ENCODE results near the gene PRR16.

Gene PRR16

DNA sequence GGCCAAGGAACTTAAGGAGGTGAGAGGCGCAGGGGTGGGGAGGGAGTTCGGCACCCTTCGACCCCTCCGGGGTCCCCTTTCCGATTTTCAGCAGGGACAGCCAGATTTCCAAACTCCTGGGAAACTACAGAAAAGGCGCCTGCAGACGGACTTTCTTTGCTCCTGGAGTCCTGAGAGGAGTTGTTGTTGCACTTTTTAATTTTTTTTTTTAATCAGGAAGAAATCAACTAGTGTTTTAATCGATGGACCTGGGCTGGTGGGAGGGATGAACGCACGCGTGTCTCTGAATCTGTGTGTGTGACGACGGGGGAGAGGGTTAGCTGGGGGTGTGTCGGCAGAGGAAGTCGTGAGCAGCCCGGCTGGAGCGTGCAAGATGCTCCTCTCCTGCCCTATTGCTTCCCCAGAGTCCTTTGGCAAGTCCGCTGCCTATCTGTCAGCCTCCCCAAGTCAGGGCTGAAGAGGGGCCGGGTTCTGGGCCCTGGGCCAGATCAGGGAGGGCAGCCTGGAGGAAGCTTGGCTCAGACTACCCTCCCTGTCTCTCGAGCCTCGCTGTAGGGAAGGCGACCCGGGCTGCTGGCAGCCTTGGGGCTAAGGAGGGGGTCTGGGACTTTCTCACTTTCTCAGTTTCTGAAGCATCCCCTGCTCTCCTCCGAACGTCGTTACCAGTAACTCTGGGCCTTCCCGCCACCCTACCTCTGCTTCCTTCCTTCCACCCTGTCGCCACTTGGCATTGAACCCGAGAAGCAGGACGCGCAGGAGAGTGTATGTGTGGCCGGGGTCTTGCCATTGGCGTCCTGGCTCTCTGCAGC, 731 bp downstream of the PRR16 start:
- DNase-seq: peak; percentile 35

- no peak for DNase-seq
Measured at GRCh38 chr5:120465436-120465961, 1.4 kb downstream of the PRR16 start.

GRCh38 chr5:120466341-120467006, 2.4 kb downstream of the PRR16 start:
- DNase-seq: no peak

GRCh38 chr5:120471971-120472370, 7.9 kb downstream of the PRR16 start:
- DNase-seq: no peak

GRCh38 chr5:120472911-120473310, 8.8 kb downstream of the PRR16 start:
- no peak for DNase-seq

DNA sequence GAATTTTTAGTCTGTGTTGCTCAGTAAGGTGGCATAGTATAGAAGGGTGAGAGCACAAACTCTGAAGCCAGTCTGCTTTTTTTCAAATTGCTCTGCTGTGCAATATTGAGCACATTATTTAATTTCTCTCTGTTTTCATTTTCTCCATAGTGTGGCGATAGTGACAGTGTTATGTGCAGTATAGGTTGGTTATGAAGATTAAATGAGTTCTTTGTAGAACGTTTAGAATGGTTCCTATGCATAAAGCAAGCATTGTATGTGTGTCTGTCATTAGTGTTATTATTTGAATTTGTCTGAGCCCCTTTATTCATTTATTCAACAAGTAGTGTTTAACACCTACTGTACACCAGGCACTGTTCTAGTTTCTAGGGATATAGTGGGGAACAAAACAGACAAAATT, 9.2 kb downstream of the PRR16 start:
- no peak for DNase-seq

GRCh38 chr5:120476063-120476462, 12.0 kb downstream of the PRR16 start:
- DNase-seq: no peak

- DNase-seq: no peak
Measured at GRCh38 chr5:120479066-120479465, 15.0 kb downstream of the PRR16 start.

GRCh38 chr5:120499876-120500563, 35.9 kb downstream of the PRR16 start:
- DNase-seq: no peak

DNA sequence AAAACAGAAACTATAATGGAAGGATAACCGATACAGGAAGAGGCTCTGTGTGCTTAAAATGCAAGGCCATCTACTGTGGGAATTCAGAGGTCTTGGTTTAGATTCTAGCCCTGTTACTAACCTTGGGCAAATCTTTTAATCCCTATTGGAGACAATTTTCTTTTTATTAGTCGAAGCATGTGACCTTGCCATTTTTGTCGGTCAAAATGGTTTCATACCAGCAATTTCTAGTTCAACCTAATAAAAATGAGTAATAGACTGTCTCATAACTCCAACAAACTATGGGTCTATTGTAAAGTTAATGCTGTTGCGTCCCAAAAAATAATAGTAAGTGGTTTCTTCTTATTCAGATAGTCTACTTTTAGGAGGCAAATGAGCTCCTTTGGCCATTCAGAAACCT, 38.4 kb downstream of the PRR16 start:
- DNase-seq: no peak

DNA sequence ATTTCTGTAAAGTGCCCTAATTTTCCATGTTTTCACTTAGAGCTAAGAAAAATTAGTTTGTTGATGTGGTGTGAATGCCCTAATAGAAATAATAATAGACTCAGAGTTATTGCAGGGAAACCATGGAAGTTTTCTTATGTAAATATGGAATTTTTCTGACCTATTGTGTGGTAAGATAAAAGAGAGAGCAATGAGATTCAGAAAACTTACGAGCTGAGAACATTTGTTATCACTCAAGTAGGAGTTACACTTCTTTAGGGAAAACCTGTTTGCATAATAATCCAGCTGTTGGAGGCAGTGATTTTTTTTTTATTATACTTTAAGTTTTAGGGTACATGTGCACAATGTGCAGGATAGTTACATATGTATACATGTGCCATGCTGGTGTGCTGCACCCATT, 39.2 kb downstream of the PRR16 start:
- DNase-seq: no peak

DNA sequence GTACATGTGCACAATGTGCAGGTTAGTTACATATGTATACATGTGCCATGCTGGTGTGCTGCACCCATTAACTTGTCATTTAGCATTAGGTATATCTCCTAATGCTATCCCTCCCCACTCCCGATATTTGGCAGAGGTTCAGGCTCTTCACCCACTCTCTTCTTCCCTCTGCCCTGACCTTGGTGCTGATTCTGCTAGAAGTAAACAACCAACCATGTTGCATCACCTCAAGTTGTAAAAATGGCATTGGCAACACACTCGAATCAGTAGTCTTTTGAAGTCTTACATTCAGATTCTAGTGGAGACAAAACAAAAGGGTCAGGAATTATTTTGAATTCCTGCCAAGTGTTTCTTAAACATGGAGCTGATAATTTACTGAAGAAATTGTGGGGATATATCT, 40.0 kb downstream of the PRR16 start:
- DNase-seq: no peak

DNA sequence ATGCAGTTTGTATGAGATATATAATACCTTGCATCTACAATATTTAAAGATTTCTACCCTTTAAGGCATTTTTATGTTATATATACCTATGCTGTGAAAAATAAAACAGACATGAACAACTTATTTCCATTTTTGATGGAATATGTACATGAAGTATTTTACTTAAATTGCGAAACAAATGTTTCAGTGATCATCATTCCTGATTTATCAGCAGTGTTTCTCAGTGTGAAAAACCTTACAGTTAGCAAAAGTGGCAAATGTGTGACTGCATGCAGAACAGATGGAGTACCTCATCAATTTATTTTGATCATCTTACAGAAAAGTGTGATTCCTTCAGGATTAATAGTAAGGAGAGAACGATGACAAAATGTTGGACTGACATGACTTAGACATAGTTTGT, 43.1 kb downstream of the PRR16 start:
- no peak for DNase-seq

- no peak for DNase-seq
Measured at GRCh38 chr5:120507800-120508463, 43.8 kb downstream of the PRR16 start.

GRCh38 chr5:120509053-120509452, 45.0 kb downstream of the PRR16 start:
- no peak for DNase-seq

- DNase-seq: no peak
Measured at GRCh38 chr5:120510098-120510637, 46.1 kb downstream of the PRR16 start.

DNA sequence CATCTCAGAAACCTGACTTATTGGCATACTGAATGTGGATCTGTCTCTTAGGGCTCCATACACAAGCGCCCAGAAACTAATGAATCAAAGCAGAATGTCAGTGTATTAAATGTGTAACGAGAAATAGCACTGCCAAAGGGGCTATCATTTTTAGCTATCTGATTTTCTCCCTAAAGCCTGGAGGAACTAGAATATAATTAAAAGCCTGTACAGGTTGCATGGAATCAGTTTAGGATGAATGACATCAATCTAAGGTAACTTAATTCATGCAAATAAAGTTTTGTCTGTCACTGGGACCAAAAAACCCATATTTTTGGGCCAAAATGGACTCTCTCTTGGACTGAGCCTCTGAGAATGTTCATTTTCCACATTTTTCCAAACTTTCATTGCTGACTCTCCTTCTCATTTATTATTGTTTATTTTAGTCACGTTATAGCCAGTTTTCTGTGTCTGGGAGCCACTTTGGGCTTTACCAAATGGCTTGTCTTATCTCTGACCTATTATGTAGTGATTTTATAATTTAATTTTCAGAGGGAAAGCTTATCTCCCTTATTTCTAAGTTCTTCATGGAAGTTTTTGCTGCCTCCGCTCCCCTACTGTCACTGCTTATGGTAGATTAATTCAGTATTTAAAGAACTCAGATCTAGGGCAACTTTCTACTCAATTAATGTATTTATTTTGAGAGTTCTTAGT, 47.0 kb downstream of the PRR16 start:
- no peak for DNase-seq

DNA sequence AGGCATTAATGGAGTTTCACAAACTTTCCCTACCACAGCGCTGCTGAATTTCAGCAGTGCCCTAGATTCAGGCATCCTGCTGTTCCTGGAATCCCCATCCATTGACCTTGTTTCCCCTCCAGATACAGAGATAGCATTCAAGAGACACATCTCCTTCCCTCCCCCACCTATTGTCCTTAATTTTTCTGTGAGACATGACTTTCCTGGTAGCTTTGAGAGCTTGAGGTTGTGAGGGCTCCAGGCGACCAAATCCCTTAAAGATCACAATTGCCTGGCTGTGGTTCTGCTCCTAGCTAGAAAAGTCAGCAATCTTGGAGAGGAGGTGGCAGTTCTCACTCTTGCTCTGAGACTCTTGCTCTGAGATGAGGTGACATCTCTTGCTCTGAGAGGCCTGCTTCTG, 48.0 kb downstream of the PRR16 start:
- no peak for DNase-seq

- DNase-seq: no peak
Measured at GRCh38 chr5:120512791-120513650, 48.9 kb downstream of the PRR16 start.

DNA sequence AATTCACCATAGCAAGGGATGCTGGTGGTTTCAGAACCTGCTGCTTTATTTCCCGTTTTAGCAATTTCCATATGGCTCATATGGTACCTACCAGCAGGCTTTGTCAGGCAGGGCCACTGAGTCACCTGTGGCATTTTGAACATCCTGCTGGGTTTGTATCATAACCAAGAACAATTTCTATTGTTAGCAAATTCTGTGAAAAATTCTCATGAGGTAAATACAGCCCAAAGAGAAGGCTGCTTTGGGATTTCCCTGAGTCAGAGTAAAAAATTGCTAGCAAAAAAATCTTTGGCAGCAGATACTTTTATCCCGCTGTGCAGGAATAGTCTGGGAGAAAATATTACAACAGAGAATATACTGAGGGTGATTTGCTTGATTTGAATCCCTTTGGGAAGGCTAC, 52.7 kb downstream of the PRR16 start:
- DNase-seq: no peak

DNA sequence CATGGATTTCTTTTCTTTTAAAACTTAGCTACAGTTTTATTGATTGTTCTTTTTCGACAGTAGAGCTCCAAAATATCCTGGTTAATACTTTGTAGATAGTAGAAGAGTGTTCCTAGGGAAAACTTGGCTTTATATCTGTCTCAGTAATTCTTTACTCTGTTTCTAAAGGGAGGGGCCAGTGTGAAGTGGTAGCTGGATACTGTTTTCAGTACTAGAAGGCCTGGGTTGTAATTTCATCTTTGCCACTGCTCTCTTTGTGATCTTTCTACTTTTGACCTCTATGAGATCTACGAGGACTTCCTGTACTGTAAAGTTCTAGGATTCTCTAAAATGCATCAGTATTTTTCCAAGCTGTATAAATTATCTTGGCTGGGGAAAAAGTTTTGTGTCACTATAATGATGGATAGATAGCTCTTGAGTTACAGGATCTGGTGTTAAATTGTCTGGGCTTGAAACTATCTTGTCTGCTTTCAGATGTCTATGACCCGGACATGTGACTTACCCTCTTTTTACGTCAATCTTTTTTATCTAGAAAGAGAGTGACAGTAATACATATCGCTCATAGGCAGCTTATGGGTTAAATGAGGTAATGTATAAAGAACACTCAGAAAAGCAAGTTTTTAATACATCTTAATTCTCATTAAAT, 53.6 kb downstream of the PRR16 start:
- no peak for DNase-seq

Measured in suppressor macrophage treated with lipopolysaccharide for 4 hours (primary cell).